ENCODE results near the gene PFKP.
"Not testable (repeated sequence)": the region's sequence is repeated elsewhere in the genome, so short reads cannot be mapped to it uniquely, and the experiment has no call there.

PFKP gene

GRCh38 chr10:3163879-3164278 lies 96.5 kb downstream of the PFKP start:
- DNase-seq, result no peak

GRCh38 chr10:3165196-3165595 lies 97.8 kb downstream of the PFKP start:
- DNase-seq, result no peak

- DNase-seq, result no peak
Observed at GRCh38 chr10:3166496-3167290, 99.3 kb downstream of the PFKP start.

GRCh38 chr10:3167611-3168330 lies 100.4 kb downstream of the PFKP start:
- DNase-seq, result no peak

GRCh38 chr10:3169271-3169670 lies 101.9 kb downstream of the PFKP start:
- no peak for DNase-seq

- no peak for DNase-seq
Observed at GRCh38 chr10:3169673-3170072, 102.3 kb downstream of the PFKP start.

GRCh38 chr10:3171488-3171887 lies 104.1 kb downstream of the PFKP start:
- DNase-seq, result not testable (repeated sequence)

- no peak for DNase-seq
Observed at GRCh38 chr10:3172081-3172445, 104.7 kb downstream of the PFKP start.

GRCh38 chr10:3172446-3173170 lies 105.3 kb downstream of the PFKP start, which contains the start of gene PITRM1:
PITRM1 (minus strand) TSS chr10:3172782; CDS start chr10:3172772, 10 bp downstream.
- peak; percentile 100 for DNase-seq

- DNase-seq, result peak; percentile 29
Observed at GRCh38 chr10:3173171-3173878, 106.0 kb downstream of the PFKP start.

- no peak for DNase-seq
Observed at GRCh38 chr10:3178042-3178441, 110.7 kb downstream of the PFKP start.

GRCh38 chr10:3179174-3179573 lies 111.8 kb downstream of the PFKP start:
- no peak for DNase-seq

GRCh38 chr10:3180355-3181025 lies 113.1 kb downstream of the PFKP start:
- no peak for DNase-seq

GRCh38 chr10:3185386-3185785 lies 118.0 kb downstream of the PFKP start:
- no peak for DNase-seq

GRCh38 chr10:3186368-3186767 lies 119.0 kb downstream of the PFKP start:
- DNase-seq, result no peak
